ENCODE results near the gene SMIM8.

DNA sequence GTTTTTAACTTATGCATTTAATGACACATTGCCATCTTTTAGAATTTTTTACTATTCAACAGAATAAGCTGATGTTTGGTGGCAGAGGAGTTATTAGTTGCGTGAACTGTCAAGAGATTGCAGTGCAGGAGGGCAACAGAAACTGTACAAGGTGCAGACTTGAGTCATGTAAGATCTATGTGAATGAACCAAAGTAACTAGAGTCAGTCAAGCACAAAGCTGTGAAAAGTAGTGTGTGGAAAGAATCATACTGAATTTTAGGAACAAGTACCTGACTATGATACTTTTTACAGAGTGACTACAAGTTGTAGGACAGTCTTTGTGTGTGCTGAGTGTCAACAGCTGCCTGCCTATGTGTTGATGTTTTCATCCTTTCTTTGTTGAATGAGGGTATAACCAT, 19.5 kb downstream of the SMIM8 start:
- TF ChIP-seq POLR2AphosphoS5 (IDR thresholded peaks at IDR 0.05), result no peak
- no peak for TF ChIP-seq EP300 (IDR thresholded peaks at IDR 0.05)
- no peak for TF ChIP-seq POLR2A (IDR thresholded peaks at IDR 0.05; ENCODE audit: low read depth)

Measured in esophagus muscularis mucosa (tissue), 3 donors.